Endothelial cell of umbilical vein (primary cell): ENCODE measurements around the gene SLAIN2. TPM values are rescaled to one million over a fixed set of nuclear protein-coding genes. Genes with fewer than 3 reads are reported as not detected.
A peak's percentile ranks its signal among the peaks of the same experiment; 100 is the strongest.

Source experiments
- BruUV-seq: library from RNA; stranded (reverse); fragments of 400-500 nt; replicated peaks from 2 replicates; lab custom pipeline; 2021; lab: Mats Ljungman, UMichigan
- CTCF ChIA-PET: fragments of 300-600, 350-600 bp; sonication (Branson Sonifier 250); formaldehyde crosslinking; loops from one replicate; lab custom pipeline; 2021; ENCODE audit warnings: antibody characterized with exemption, inconsistent platforms; lab: Charles Lee
- POLR2A ChIA-PET: fragments of 300-600, 350-600 bp; sonication (Branson Sonifier 250); formaldehyde crosslinking; loops from one replicate; lab custom pipeline; 2021; ENCODE audit warnings: antibody characterized with exemption, inconsistent platforms; lab: Charles Lee
- DNase-seq: peaks from one replicate; pipeline ENCODE4 v3.0.0-alpha.2; 2011; ENCODE audit warnings: low read depth, low spot score
- FAIRE-seq: peaks from 2 replicates; lab custom pipeline; 2011; peaks lifted over from hg19 to GRCh38; lab: Jason Lieb, UNC
- H2AFZ ChIP-seq: 2 replicates; pipeline ENCODE4 v1.6.0; 2012; ENCODE audit warnings: low read depth, low read length, control low read depth, inconsistent platforms
- H3K27ac ChIP-seq: 2 replicates; pipeline ENCODE4 v1.5.1; 2011; ENCODE audit warnings: low read depth, mild to moderate bottlenecking, control low read depth, low read length, moderate library complexity; ENCODE audit not compliant: insufficient read depth
- H3K27me3 ChIP-seq, 2 experiments: 2 replicates each; pipeline versions ENCODE4 v1.6.0 to v1.6.1; 2011; ENCODE audit warnings: low read length in 2 of 2, mixed read lengths in 1 of 2; ENCODE audit not compliant: control insufficient read depth in 2 of 2, insufficient read depth in 2 of 2
- H3K36me3 ChIP-seq, 2 experiments: 2 replicates in 1 of 2; 3 replicates in 1 of 2; pipeline ENCODE4 v1.5.1; 2011; ENCODE audit warnings: low read length in 2 of 2, mild to moderate bottlenecking in 1 of 2, moderate library complexity in 1 of 2; ENCODE audit not compliant: control insufficient read depth in 2 of 2, insufficient read depth in 2 of 2; ENCODE audit errors: extremely low read depth in 1 of 2
- H3K4me1 ChIP-seq: 3 replicates; pipeline ENCODE4 v1.5.1; 2011; ENCODE audit warnings: mild to moderate bottlenecking, low read length; ENCODE audit not compliant: control insufficient read depth, insufficient read depth; ENCODE audit errors: extremely low read depth
- H3K4me2 ChIP-seq: 2 replicates; pipeline ENCODE4 v1.6.1; 2011; ENCODE audit warnings: low read length, control low read depth, mixed read lengths; ENCODE audit not compliant: insufficient read depth
- H3K4me3 ChIP-seq, 3 experiments: fragments of 200-600 bp in 1 of 3; sonication (generic), shearing (Covaris generic) in 1 of 3; replicated peaks in 1 of 3; 2 replicates each; pipeline ENCODE4 v1.5.1; 2011 to 2016; ENCODE audit warnings: control low read depth in 3 of 3, low read length in 3 of 3, mild to moderate bottlenecking in 2 of 3, inconsistent platforms in 1 of 3, low read depth in 1 of 3, moderate library complexity in 1 of 3; ENCODE audit not compliant: insufficient read depth in 1 of 3
- H3K79me2 ChIP-seq: 2 replicates; pipeline ENCODE4 v1.6.0; 2012; ENCODE audit warnings: low read length, inconsistent platforms; ENCODE audit not compliant: control insufficient read depth, insufficient read depth
- H3K9ac ChIP-seq: replicated peaks from 2 replicates; pipeline ENCODE3; 2011; ENCODE audit warnings: low read length, control low read depth; ENCODE audit not compliant: insufficient read depth; ENCODE audit errors: extremely low read depth
- H3K9me1 ChIP-seq: replicated peaks from 3 replicates; pipeline ENCODE4 v1.6.0; 2011; ENCODE audit warnings: mild to moderate bottlenecking, low read length; ENCODE audit not compliant: control insufficient read depth, insufficient read depth; ENCODE audit errors: extremely low read depth
- H3K9me3 ChIP-seq: replicated peaks from 2 replicates; pipeline ENCODE4 v1.5.1; 2012; ENCODE audit warnings: low read length, inconsistent platforms; ENCODE audit not compliant: control insufficient read depth, insufficient read depth
- H4K20me1 ChIP-seq: replicated peaks from 2 replicates; pipeline ENCODE3; 2011; ENCODE audit warnings: mild to moderate bottlenecking, low read length; ENCODE audit not compliant: control insufficient read depth, insufficient read depth; ENCODE audit errors: extremely low read depth
- CTCF ChIP-seq, 2 donors: IDR thresholded peaks; 1 replicate in 1 of 2; 2 replicates in 1 of 2; pipeline ENCODE4 v1.5.1; 2011; ENCODE audit warnings: low read length in 2 of 2, mild to moderate bottlenecking in 2 of 2, moderate library complexity in 2 of 2, control low read depth in 1 of 2, inconsistent platforms in 1 of 2, low read depth in 1 of 2; ENCODE audit not compliant: insufficient read depth in 1 of 2; ENCODE audit errors: extremely low read depth in 1 of 2
- EZH2 ChIP-seq: IDR thresholded peaks from 2 replicates; pipeline ENCODE4 v1.6.1; 2012; ENCODE audit warnings: borderline replicate concordance, low read depth, mild to moderate bottlenecking, moderate library complexity, low read length, inconsistent platforms; ENCODE audit not compliant: severe bottlenecking
- FOS ChIP-seq: IDR thresholded peaks from 2 replicates; pipeline ENCODE4 v1.6.1; 2011; ENCODE audit warnings: mild to moderate bottlenecking, low read length, moderate library complexity, borderline replicate concordance; ENCODE audit not compliant: insufficient read depth
- GATA2 ChIP-seq: IDR thresholded peaks from 2 replicates; pipeline ENCODE4 v1.7.0; 2011; ENCODE audit warnings: low read depth, mild to moderate bottlenecking, moderate library complexity, mixed read lengths, low read length; ENCODE audit not compliant: insufficient read length, insufficient read depth
- JUN ChIP-seq: IDR thresholded peaks from 2 replicates; pipeline ENCODE4 v1.6.1; 2011; ENCODE audit warnings: borderline replicate concordance, low read depth; ENCODE audit not compliant: insufficient read length, insufficient read depth
- MAX ChIP-seq: IDR thresholded peaks from 2 replicates; pipeline ENCODE4 v1.6.1; 2011; ENCODE audit not compliant: insufficient read depth, insufficient read length
- MYC ChIP-seq: IDR thresholded peaks from one replicate; pipeline ENCODE4 v1.6.1; 2011; ENCODE audit warnings: mild to moderate bottlenecking, low read depth, low read length
- POLR2A ChIP-seq: IDR thresholded peaks from 2 replicates; pipeline ENCODE4 v1.6.1; 2012; ENCODE audit warnings: low read depth, mild to moderate bottlenecking, control low read depth, low read length
- POLR2AphosphoS5 ChIP-seq: IDR thresholded peaks from 2 replicates; pipeline ENCODE4 v1.6.1; 2012; ENCODE audit warnings: low read depth, mild to moderate bottlenecking, control low read depth, low read length, moderate library complexity; ENCODE audit not compliant: insufficient read depth
- dilution Hi-C: fragments of 300-500 bp; cut with MboI; formaldehyde crosslinking; loops from one replicate; pipeline ENCODE4 v1.15.0; 2019; ENCODE audit warnings: low sequenced_read_pairs; ENCODE audit not compliant: extremely low pct_ligation_motif_present
- intact Hi-C: fragments of 100-400 bp; cut with micrococcal nuclease; formaldehyde crosslinking; loops from one replicate; pipeline ENCODE4 v1.10.0; 2022
- polyA plus RNA-seq, 4 experiments: library from polyadenylated mRNA; depleted of rRNA in 3 of 4; stranded (reverse) in 3 of 4; unstranded in 1 of 4; fragments of >200 nt; gene quantifications; 2 replicates each; pipeline versions ENCODE4 v1.2.1 to v1.2.3, GENCODE V29; 2011 to 2012; ENCODE audit warnings: missing spikeins in 1 of 4
- total RNA-seq: library from RNA; stranded (reverse); gene quantifications from 2 replicates; pipeline ENCODE4 v1.2.3, GENCODE V29; 2021

The SLAIN2 gene
- total and polyA plus RNA-seq, 2 donors (not counting 3 experiments of a cell fraction or from before 2014, with no cell fraction given), result 27.4 to 49.5 TPM

- no peaks in the 10 kb centered on the region for H3K9me1 ChIP-seq
- POLR2A ChIA-PET, result no interaction called here
- no peaks in the 10 kb centered on the region for H4K20me1 ChIP-seq
- no peak overlapping the region for H3K9ac ChIP-seq
- BruUV-seq, result no TSS peak
- H3K4me2 ChIP-seq, result no peak overlapping the region
- FAIRE-seq (peak; percentile 82), DNase-seq (peak; percentile 64)
- no peaks in the 10 kb centered on the region for H3K9me3 ChIP-seq
- intact Hi-C loops (loop anchor here (1.0 kb wide), 1 partner anchor 230 kb away; no protein-coding TSS in a partner anchor), dilution Hi-C loops (no loop called here)
- H3K27me3 ChIP-seq, result no peaks in the 10 kb centered on the region
- TF ChIP-seq MYC, result no peak
- peak; percentile 57 to 69 for TF ChIP-seq CTCF (IDR thresholded peaks at IDR 0.05; ENCODE audit: extremely low read depth in 1 of 2, insufficient read depth in 1 of 2, low read depth in 1 of 2, low read length in 2 of 2)
- H3K79me2 ChIP-seq, result no peaks in the 10 kb centered on the region
- CTCF ChIA-PET, result interaction anchor here (0.9 to 2.4 kb wide), 2 partner anchors 20 to 230 kb away, joined by 3 to 9 read pairs; no protein-coding TSS in a partner anchor
- peak overlapping the region; percentile 54 for H2AFZ ChIP-seq
- H3K4me1 ChIP-seq, result no peaks in the 10 kb centered on the region
- no peaks in the 10 kb centered on the region for H3K36me3 ChIP-seq
- no peak overlapping the region for H3K27ac ChIP-seq
- no peak overlapping the region for H3K4me3 ChIP-seq
Observed at GRCh38 chr4:48315728-48316630, 25.4 kb upstream of the SLAIN2 start.

- Histone ChIP-seq H3K79me2 (no peaks in the 10 kb centered on the region), H3K4me3 (no peak overlapping the region), H3K4me2 (no peak overlapping the region), H2AFZ (no peak overlapping the region), H4K20me1 (no peaks in the 10 kb centered on the region), H3K27ac (no peak overlapping the region), H3K9me1 (no peaks in the 10 kb centered on the region), H3K9me3 (no peaks in the 10 kb centered on the region), H3K27me3 (no peaks in the 10 kb centered on the region), H3K9ac (no peak overlapping the region), H3K4me1 (peaks cover 3% of the 10 kb centered on the region), H3K36me3 (no peaks in the 10 kb centered on the region)
- dilution Hi-C loops, result no loop called here
- ChIA-PET POLR2A (no interaction called here), CTCF (no interaction called here)
- TF ChIP-seq EZH2 (no peak), POLR2A (no peak), JUN (no peak), POLR2AphosphoS5 (no peak), GATA2 (no peak), CTCF (IDR thresholded peaks at IDR 0.05; ENCODE audit: extremely low read depth in 1 of 2, insufficient read depth in 1 of 2, low read depth in 1 of 2, low read length in 2 of 2) (no peak), MAX (no peak), MYC (no peak), FOS (no peak)
- no TSS peak for BruUV-seq
- intact Hi-C loops, result no loop called here
- FAIRE-seq (no peak), DNase-seq (no peak)
Observed at GRCh38 chr4:48321312-48321711, 20.0 kb upstream of the SLAIN2 start.
